ENCODE measurements around the gene CARD19. TPM values are rescaled to one million over a fixed set of nuclear protein-coding genes. Genes with fewer than 3 reads are reported as not detected.

Gene CARD19
- total RNA-seq, 8 experiments from 2014 or later = 17.5 to 57.7 (median 30.1) TPM

DNA sequence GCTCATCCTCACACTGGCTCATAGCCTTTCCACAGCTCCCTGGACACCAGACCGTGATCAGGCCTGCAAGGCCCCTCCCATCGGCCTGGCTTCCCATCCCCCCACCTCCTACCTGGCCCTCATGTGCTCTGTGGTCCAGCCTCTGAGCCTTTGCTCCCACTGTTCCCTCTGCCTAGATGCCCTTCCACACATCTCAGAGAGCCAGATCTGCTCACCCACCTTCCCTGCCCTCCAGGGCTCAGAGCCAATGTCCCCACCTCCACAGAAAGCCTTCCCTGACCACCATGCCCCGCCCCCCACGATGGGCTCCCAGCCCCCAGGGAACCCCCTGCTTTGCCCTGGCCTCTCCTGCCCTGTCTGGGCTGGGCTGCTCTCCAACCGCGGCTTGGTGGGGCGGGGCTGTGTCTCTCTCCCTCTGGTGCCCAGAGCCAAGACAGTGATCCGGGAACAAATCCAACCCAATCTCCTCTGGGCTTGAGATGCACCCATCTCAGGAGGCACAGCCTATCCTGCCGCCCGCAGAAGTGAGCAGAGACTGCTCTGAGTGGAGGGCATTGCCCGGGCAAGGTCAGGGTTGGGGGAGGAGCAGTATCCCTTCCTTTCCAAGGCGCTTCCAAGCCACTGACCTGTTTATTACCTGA is 36.4 kb downstream of the CARD19 start:
- peak overlapping the region in 2 of 5 donors; percentile 59 to 75 for H3K4me3 ChIP-seq
- ATAC-seq (replicated peaks in 6 of 8) = peak in 2 of 8 experiments; percentile 5 to 26
- H3K27ac ChIP-seq = no peak overlapping the region
- 33 to 80% (median 53%) methylated on average over 1 to 3 of the region's 12 CpGs; no CpG with 5 or more reads in 7 of the 10 experiments for WGBS, 10 experiments
- in situ Hi-C loops (cut with MboI; ENCODE audit: low pct_unique_long_range_greater_than_20kb in 2 of 9, low sequenced_read_pairs in 9 of 9, unreplicated experiment in 9 of 9) = no loop called here
- peaks cover 14 to 23% of the 10 kb centered on the region in 2 donors for H3K4me1 ChIP-seq (replicated peaks in 1 of 2)

DNA sequence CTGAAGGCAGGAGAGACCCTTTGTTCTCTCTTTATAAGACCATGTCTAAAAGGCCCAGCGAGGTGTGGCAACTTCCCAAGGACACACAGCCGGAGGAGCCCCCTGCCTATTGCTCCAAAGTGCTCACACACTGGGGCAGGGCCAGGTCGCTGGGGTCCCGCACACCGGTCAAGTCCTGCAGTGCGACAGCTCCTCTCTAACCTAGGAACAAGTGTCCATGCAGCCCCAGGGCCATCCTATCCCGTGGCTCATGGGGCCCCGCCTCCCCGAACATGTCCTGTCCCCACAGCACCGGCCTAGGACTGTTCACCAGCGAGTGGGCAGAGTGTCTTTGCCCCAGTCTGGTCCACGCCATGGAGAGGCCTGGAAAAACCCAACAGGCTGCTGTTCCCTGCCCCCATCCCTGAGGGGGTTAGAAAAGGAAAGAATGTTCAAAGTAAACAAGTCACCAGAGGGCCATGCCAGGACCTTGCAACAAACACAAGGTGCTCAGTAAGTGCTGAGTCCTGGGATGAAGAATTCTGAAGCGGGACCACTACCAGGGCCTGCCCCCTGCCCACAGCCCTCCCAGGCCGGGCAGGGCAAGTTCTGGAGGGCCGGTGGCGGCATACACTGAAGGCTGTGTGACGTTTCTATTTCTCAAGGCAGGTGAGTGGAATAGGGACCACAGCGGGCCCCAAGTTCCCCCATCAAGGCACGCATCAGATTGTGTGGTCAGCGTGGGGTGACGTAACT is 37.1 kb downstream of the CARD19 start:
- 0 to 57% (median 40%) methylated on average over 2 to 5 of the region's 21 CpGs; no CpG with 5 or more reads in 5 of the 10 experiments for WGBS, 10 experiments
- H3K27ac ChIP-seq = peak overlapping the region in 1 of 2 donors; percentile 77
- ATAC-seq (replicated peaks in 6 of 8) = peak in 7 of 8 experiments; percentile 1 to 6 (median 3)
- in situ Hi-C loops (cut with MboI; ENCODE audit: low pct_unique_long_range_greater_than_20kb in 2 of 9, low sequenced_read_pairs in 9 of 9, unreplicated experiment in 9 of 9) = no loop called here
- H3K4me3 ChIP-seq = peak overlapping the region; percentile 46 to 75 (median 59)
- peaks cover 11 to 17% of the 10 kb centered on the region in 2 donors for H3K4me1 ChIP-seq (replicated peaks in 1 of 2)

GRCh38 chr9:93133681-93134014 is 37.6 kb downstream of the CARD19 start:
- 0 to 7% (median 5%) methylated on average over 1 to 4 of the region's 34 CpGs; no CpG with 5 or more reads in 7 of the 10 experiments for WGBS, 10 experiments
- peak; percentile 47 to 79 (median 68) for ATAC-seq (replicated peaks in 6 of 8)
- in situ Hi-C loops (cut with MboI; ENCODE audit: low pct_unique_long_range_greater_than_20kb in 2 of 9, low sequenced_read_pairs in 9 of 9, unreplicated experiment in 9 of 9) = no loop called here

DNA sequence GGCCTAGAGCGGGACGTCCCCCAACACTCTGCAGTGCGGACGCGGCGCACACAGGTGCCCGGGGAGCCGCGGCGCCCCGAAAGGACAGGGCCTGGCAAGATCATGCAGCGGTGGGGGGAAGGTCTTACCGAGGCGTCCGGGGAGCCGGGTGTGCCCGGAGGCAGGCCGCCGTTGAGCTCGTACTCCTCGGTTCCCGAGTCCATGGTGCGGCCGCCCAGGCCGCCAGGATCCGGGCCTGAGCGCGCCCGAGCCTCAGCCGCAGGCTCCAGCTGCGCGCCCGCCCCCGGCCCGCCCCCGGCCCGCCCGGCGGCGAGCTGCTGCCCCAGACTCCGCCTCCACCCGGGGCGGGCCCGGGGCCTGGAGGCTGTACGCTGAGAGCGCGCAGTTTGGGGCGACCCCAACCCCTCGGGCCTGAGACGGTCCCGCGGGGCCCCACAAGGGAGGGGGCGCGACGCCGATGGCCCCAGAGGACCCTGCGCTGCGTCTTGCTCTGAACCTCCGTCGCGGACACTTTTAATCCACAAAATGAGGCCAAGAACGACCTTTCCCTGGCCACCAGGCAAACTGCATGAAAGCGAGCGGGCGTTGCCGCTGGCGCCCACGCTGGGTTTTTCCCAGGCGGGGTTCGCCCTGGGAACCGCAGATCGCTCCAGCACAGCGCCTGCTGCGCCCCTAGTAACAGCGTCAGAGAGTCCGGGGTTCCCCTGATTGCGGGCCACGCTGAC is 38.2 kb downstream of the CARD19 start, which contains the start of gene NINJ1:
TSS of gene NINJ1 (minus strand) at position 237 of the 725 bp plus-strand sequence. CDS start at position 203, 34 bp downstream.
- Histone ChIP-seq H3K27ac (peak within 1 kb of the TSS in 1 of 2 donors; percentile 77), H3K4me1 (replicated peaks in 1 of 2) (peaks cover 11 to 17% of the 10 kb centered on the region in 2 donors), H3K4me3 (peak within 1 kb of the TSS; percentile 46 to 75 (median 59))
- in situ Hi-C loops (cut with MboI; ENCODE audit: low pct_unique_long_range_greater_than_20kb in 2 of 9, low sequenced_read_pairs in 9 of 9, unreplicated experiment in 9 of 9) = no loop called here
- WGBS, 10 experiments = 0 to 12% (median 9%) methylated on average over 2 to 7 of the region's 78 CpGs; no CpG with 5 or more reads in 7 of the 10 experiments
- ATAC-seq (replicated peaks in 6 of 8) = peak; percentile 69 to 86 (median 84)

More at GRCh38 chr9:93133681-93134014, 37.6 kb downstream of the CARD19 start:
- peaks cover 11 to 17% of the 10 kb centered on the region in 2 donors for H3K4me1 ChIP-seq (replicated peaks in 1 of 2)
- peak overlapping the region; percentile 46 to 75 (median 59) for H3K4me3 ChIP-seq
- H3K27ac ChIP-seq = peak overlapping the region in 1 of 2 donors; percentile 77

GRCh38 chr9:93134740-93135444 is 38.9 kb downstream of the CARD19 start:
- 65 to 80% methylated on average over 2 to 4 of the region's 14 CpGs; no CpG with 5 or more reads in 8 of the 10 experiments for WGBS, 10 experiments
- no peak for ATAC-seq (replicated peaks in 6 of 8)
- Histone ChIP-seq H3K4me3 (peak overlapping the region; percentile 46 to 75 (median 59)), H3K27ac (peak overlapping the region in 1 of 2 donors; percentile 77), H3K4me1 (replicated peaks in 1 of 2) (peaks cover 11 to 17% of the 10 kb centered on the region in 2 donors)
- in situ Hi-C loops (cut with MboI; ENCODE audit: low pct_unique_long_range_greater_than_20kb in 2 of 9, low sequenced_read_pairs in 9 of 9, unreplicated experiment in 9 of 9) = no loop called here

GRCh38 chr9:93136011-93136440 is 40.0 kb downstream of the CARD19 start:
- in situ Hi-C loops (cut with MboI; ENCODE audit: low pct_unique_long_range_greater_than_20kb in 2 of 9, low sequenced_read_pairs in 9 of 9, unreplicated experiment in 9 of 9) = no loop called here
- ATAC-seq (replicated peaks in 6 of 8) = no peak
- H3K4me1 ChIP-seq (replicated peaks in 1 of 2) = peaks cover 11 to 17% of the 10 kb centered on the region in 2 donors
- H3K4me3 ChIP-seq = no peak overlapping the region
- WGBS, 10 experiments = 68 to 100% (median 87%) methylated on average over 1 to 7 of the region's 11 CpGs; no CpG with 5 or more reads in 6 of the 10 experiments
- no peak overlapping the region for H3K27ac ChIP-seq

DNA sequence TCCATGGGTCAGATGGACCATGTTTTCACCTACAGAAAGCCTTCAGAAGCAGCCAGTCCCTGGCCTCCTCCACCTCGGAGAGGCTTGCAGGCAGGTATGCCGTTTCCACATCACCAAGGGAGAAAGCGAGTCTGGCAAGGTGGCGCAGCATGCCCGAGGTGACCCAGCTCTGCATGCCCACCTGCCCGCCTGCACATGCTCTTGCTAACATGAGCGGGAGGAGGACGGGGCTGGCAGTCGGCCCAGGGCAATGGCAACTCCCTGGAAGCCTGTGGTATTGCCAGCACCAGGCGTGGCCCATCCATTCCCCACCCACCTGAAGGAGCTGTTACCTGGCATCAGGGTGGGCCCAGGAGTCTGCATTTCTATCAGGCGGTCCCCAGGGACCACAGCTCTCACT is 41.3 kb downstream of the CARD19 start:
- no peak for ATAC-seq (replicated peaks in 6 of 8)
- Histone ChIP-seq H3K27ac (no peak overlapping the region), H3K4me1 (replicated peaks in 1 of 2) (peaks cover 11 to 14% of the 10 kb centered on the region in 2 donors), H3K4me3 (no peak overlapping the region)
- in situ Hi-C loops (cut with MboI; ENCODE audit: low pct_unique_long_range_greater_than_20kb in 2 of 9, low sequenced_read_pairs in 9 of 9, unreplicated experiment in 9 of 9) = no loop called here
- 60 to 100% (median 100%) methylated on average over 1 to 2 of the region's 11 CpGs; no CpG with 5 or more reads in 7 of the 10 experiments for WGBS, 10 experiments

DNA sequence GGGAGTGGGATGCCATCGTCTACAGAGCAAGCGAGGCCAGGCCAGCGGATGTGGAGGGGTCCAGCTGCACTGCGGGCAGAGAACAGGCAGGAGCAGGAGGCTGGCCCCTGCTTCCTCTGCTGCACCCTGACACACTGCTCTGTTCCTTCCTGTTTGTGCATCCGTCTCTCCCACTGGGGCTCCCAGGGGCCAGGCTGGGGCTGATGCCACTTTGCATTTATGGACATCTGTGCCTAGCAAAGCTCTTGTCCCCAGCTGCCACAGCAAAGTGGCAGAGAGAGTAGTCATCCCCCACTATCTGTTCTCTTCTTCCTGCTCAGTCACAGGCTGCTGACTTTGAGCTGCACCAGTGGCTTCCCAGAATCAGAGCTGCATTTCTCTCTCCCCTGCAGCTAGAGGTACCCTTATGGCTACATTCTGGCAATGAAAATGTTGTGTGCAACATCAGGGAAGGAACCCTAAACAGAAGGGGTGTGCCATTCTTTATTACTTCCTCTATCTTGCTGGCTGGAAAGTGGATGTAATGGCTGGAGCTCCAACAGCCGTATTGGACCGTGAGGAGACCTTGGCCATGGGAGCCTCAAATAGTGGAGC is 42.3 kb downstream of the CARD19 start:
- peaks cover 2 to 5% of the 10 kb centered on the region in 2 donors for H3K4me1 ChIP-seq (replicated peaks in 1 of 2)
- ATAC-seq (replicated peaks in 6 of 8) = no peak
- WGBS, 10 experiments = 80 to 100% (median 93%) methylated on average over 1 to 5 of the region's 7 CpGs; no CpG with 5 or more reads in 3 of the 10 experiments
- in situ Hi-C loops (cut with MboI; ENCODE audit: low pct_unique_long_range_greater_than_20kb in 2 of 9, low sequenced_read_pairs in 9 of 9, unreplicated experiment in 9 of 9) = no loop called here
- no peak overlapping the region for H3K4me3 ChIP-seq
- H3K27ac ChIP-seq = no peak overlapping the region

DNA sequence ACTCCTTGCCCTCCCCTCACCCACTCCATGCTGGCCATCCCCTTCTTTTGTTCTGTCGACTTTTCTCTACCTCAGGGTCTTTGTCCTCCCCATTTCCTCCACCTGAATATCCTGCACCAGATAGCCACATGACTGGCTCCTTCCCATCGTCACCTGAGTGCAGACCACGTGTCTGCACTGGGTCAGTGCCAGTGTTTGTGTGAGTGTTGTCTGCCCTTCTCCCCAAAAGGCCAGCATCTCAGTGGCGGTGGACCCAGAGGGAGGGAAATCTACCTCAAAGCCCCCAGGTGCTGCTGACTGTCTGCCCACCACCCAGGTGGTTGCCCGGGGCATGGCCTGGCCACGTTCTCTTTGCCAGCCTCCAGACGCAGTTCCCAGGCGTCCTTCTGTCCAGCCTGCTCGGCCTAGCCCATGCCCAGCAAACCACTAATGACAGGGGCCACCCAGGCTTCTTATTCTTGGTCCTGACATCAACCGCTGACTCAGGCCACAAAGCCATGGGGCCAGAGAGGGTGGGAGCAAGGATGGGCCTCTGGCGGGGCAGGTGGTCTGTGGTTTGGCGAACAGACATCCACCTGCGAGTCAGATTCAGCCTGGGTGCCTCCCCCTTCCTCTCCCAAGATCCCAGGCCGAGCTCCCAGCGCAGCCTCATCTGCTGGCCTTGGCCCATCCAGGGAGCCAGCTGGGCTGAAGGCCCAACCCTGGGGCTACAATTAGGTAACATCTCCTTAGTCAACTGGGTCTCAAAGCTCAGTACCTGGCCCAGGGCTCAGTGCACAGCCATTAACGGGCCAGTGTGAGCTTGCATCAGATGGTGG is 43.6 kb downstream of the CARD19 start:
- in situ Hi-C loops (cut with MboI; ENCODE audit: low pct_unique_long_range_greater_than_20kb in 2 of 9, low sequenced_read_pairs in 9 of 9, unreplicated experiment in 9 of 9) = no loop called here
- peaks cover 0 to 2% of the 10 kb centered on the region in 2 donors for H3K4me1 ChIP-seq (replicated peaks in 1 of 2)
- no peak for ATAC-seq (replicated peaks in 6 of 8)
- 78 to 100% (median 88%) methylated on average over 2 to 13 of the region's 16 CpGs; no CpG with 5 or more reads in 4 of the 10 experiments for WGBS, 10 experiments
- no peak overlapping the region for H3K4me3 ChIP-seq
- no peak overlapping the region for H3K27ac ChIP-seq

- no peaks in the 10 kb centered on the region for H3K4me1 ChIP-seq (replicated peaks in 1 of 2)
- in situ Hi-C loops (cut with MboI; ENCODE audit: low pct_unique_long_range_greater_than_20kb in 2 of 9, low sequenced_read_pairs in 9 of 9, unreplicated experiment in 9 of 9) = no loop called here
- 50 to 92% (median 76%) methylated on average over 1 to 3 of the region's 8 CpGs; no CpG with 5 or more reads in 5 of the 10 experiments for WGBS, 10 experiments
- no peak overlapping the region for H3K4me3 ChIP-seq
- no peak overlapping the region for H3K27ac ChIP-seq
- ATAC-seq (replicated peaks in 6 of 8) = no peak
Observed at GRCh38 chr9:93141771-93142483, 45.9 kb downstream of the CARD19 start.

Measured in motor neuron (in vitro differentiated cells).